ENCODE measurements around the gene ASCC3. TPM values are rescaled to one million over a fixed set of nuclear protein-coding genes. Genes with fewer than 3 reads are reported as not detected.
"Not testable (repeated sequence)": the region's sequence is repeated elsewhere in the genome, so short reads cannot be mapped to it uniquely, and the experiment has no call there.

ASCC3 gene
- total RNA-seq, 4 donors from 2014 or later: 14.2 to 58.9 (median 36.6) TPM

DNA sequence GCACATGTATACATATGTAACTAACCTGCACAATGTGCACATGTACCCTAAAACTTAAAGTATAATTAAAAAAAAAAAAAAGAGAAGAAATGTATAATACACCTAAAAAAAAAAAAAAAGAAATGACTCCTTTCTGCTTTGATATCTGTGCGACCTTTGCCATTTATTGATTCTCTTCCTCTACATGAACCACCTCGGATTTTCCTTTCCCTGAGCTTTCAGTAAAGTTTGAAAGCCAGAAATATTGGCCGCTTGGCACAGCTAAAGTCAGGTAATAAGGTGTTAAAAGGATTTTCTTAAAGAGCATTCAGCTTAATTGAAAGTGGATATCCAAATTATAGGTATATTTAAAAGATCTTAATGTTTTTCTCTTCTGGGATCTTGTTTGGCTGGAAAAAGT, 12.6 kb upstream of the ASCC3 start:
- Histone ChIP-seq H3K4me1 (no peaks in the 10 kb centered on the region), H3K27ac (no peak overlapping the region), H3K4me3 (no peak overlapping the region), H3K9me3 (peaks cover 0 to 7% (median 0%) of the 10 kb centered on the region in 3 donors), H3K36me3 (no peaks in the 10 kb centered on the region), H3K27me3 (no peaks in the 10 kb centered on the region)
- intact Hi-C loops (cut with DNase I): no loop called here
- WGBS, 2 donors: 81 to 89% methylated on average over 3 of the region's 3 CpGs
- no peak for TF ChIP-seq POLR2A (IDR thresholded peaks at IDR 0.05)
- TF ChIP-seq, protein P1, sequence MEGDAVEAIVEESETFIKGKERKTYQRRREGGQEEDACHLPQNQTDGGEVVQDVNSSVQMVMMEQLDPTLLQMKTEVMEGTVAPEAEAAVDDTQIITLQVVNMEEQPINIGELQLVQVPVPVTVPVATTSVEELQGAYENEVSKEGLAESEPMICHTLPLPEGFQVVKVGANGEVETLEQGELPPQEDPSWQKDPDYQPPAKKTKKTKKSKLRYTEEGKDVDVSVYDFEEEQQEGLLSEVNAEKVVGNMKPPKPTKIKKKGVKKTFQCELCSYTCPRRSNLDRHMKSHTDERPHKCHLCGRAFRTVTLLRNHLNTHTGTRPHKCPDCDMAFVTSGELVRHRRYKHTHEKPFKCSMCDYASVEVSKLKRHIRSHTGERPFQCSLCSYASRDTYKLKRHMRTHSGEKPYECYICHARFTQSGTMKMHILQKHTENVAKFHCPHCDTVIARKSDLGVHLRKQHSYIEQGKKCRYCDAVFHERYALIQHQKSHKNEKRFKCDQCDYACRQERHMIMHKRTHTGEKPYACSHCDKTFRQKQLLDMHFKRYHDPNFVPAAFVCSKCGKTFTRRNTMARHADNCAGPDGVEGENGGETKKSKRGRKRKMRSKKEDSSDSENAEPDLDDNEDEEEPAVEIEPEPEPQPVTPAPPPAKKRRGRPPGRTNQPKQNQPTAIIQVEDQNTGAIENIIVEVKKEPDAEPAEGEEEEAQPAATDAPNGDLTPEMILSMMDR (IDR thresholded peaks at IDR 0.05): no peak
- DNase-seq: no peak

DNA sequence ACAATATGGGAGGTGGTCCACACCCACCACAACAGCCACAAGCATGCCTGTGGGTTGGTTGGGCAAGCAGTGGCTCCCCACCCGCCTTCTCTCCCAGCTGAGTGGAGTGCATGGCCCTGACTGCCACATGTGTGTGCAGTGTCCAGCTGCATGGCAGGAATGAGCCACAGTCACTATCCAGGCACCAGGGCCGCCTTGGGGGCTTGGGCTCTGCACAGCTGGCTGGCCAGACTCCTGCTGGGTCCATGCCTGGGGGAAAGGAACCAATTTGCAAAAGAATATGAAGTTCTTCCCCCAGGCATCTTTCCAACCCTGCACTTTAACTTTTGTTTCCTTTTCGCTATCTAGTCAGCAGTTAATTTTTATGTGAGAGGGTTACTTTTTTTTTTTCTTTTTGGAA, 11.6 kb upstream of the ASCC3 start:
- H3K36me3 ChIP-seq: no peaks in the 10 kb centered on the region
- intact Hi-C loops (cut with DNase I): no loop called here
- H3K9me3 ChIP-seq: no peaks in the 10 kb centered on the region
- 66 to 73% methylated on average over 3 of the region's 3 CpGs for WGBS, 2 donors
- no peak for DNase-seq
- TF ChIP-seq, protein P1 (IDR thresholded peaks at IDR 0.05): no peak
- no peak for TF ChIP-seq POLR2A (IDR thresholded peaks at IDR 0.05)
- no peaks in the 10 kb centered on the region for H3K4me1 ChIP-seq
- H3K27ac ChIP-seq: no peak overlapping the region
- H3K27me3 ChIP-seq: no peaks in the 10 kb centered on the region
- no peak overlapping the region for H3K4me3 ChIP-seq

DNA sequence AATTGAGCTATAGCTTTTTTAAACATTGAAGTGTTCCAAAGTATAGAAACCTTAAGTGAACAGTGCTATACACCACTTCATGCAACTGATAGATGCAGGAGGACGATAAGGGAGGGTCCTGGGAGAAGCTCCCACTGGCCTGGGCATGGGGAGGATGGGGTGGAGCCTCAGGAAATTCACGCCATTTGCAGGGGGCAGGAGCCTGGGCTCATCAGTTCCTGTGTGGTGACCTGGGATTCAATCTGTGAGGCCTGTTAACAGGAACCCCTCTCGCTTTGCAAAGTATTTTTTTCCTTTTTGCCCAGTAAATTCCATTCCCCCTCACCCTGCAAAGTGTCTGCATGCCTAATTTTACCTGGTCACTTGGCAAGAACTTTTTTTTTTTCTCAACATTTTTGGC, 11.0 kb upstream of the ASCC3 start:
- H3K27me3 ChIP-seq: no peaks in the 10 kb centered on the region
- no peak overlapping the region for H3K27ac ChIP-seq
- WGBS, 2 donors: 74 to 87% methylated on average over 3 of the region's 3 CpGs

DNA sequence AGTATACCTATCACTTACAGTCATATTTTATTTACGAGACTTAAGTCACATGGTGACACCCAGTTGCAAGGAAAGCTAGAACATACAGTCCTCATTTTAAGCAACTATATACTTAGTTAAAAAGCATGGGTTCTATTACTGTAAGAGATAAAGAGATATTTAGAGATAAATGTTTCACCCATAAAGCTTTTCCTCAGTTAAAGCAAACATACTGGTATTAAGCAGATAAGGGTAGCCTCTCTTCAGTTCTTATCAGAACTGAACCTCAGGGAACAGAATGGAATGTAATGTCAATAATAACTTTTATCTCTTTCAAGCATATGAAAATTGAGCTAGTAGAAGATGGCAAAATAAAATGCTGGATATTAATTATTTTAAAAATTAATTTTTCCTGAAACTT, 9.9 kb upstream of the ASCC3 start:
- 77 to 86% methylated on average over 1 of the region's 1 CpG for WGBS, 2 donors

More for the DNA sequence above, 11.0 kb upstream of the ASCC3 start:
- H3K36me3 ChIP-seq: no peaks in the 10 kb centered on the region
- intact Hi-C loops (cut with DNase I): no loop called here
- no peak for DNase-seq
- no peaks in the 10 kb centered on the region for H3K4me1 ChIP-seq
- TF ChIP-seq, protein P1 (IDR thresholded peaks at IDR 0.05): no peak
- no peak for TF ChIP-seq POLR2A (IDR thresholded peaks at IDR 0.05)
- H3K4me3 ChIP-seq: no peak overlapping the region
- H3K9me3 ChIP-seq: no peaks in the 10 kb centered on the region

DNA sequence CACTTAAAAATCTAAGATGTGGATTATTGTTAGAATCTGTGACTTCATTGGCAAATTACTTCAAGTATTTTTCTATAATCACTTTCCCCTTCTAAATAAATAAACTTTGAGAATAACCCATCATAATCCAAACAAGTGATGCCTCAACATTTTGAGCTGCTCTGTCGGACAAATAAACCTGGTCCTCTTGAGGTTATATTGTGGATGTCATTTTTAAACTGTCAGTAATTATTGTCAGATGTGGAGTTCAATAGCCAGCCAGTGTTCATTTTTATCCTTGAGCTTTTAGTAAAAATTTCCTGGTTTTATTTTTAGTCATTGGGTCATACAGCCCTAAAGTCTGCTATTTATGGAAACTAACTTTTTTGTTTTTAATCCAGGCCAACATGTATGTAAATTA, 9.5 kb upstream of the ASCC3 start:
- H3K9me3 ChIP-seq; DNase-seq; intact Hi-C loops (cut with DNase I); H3K36me3 ChIP-seq; H3K4me1 ChIP-seq; H3K27me3 ChIP-seq; H3K27ac ChIP-seq; H3K4me3 ChIP-seq: not testable (repeated sequence)
- 59 to 76% methylated on average over 1 of the region's 1 CpG for WGBS, 2 donors

More for the DNA sequence above, 9.9 kb upstream of the ASCC3 start:
- Histone ChIP-seq H3K36me3 (no peaks in the 10 kb centered on the region), H3K27ac (no peak overlapping the region), H3K4me1 (no peaks in the 10 kb centered on the region), H3K27me3 (no peaks in the 10 kb centered on the region), H3K4me3 (no peak overlapping the region), H3K9me3 (no peaks in the 10 kb centered on the region)
- DNase-seq: no peak
- intact Hi-C loops (cut with DNase I): no loop called here
- TF ChIP-seq, protein P1 (IDR thresholded peaks at IDR 0.05): no peak

DNA sequence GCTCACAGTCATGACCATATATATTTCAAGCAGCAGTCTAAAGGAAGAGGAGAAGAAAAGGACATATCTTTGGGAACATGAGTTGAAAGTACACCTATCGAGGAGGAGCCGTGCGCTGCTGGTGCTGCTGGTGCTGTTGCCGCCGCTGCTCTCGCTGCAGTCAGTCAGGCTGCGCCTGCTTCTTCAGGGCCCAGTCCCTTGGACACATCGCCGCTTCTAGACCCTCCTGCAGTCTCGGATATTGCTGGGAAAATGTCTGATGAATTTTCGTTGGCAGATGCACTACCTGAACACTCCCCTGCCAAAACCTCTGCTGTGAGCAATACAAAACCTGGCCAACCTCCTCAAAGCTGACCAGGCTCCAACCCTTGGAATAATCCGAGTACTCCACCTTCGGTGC, 8.2 kb upstream of the ASCC3 start:
- intact Hi-C loops (cut with DNase I): no loop called here
- H3K27ac ChIP-seq: no peak overlapping the region
- WGBS, 2 donors: 92 to 98% methylated on average over 12 of the region's 13 CpGs
- DNase-seq: no peak
- H3K4me1 ChIP-seq: no peaks in the 10 kb centered on the region
- H3K27me3 ChIP-seq: no peaks in the 10 kb centered on the region
- H3K4me3 ChIP-seq: no peak overlapping the region
- H3K9me3 ChIP-seq: no peaks in the 10 kb centered on the region
- no peak for TF ChIP-seq POLR2A (IDR thresholded peaks at IDR 0.05)
- TF ChIP-seq, protein P1 (IDR thresholded peaks at IDR 0.05): no peak
- H3K36me3 ChIP-seq: no peaks in the 10 kb centered on the region

Measured in esophagus squamous epithelium (tissue), 5 donors.